OCI-LY7 (cell line): ENCODE results near the gene GANAB. TPM values are rescaled to one million over a fixed set of nuclear protein-coding genes. Genes with fewer than 3 reads are reported as not detected.

Experiments
- BruUV-seq: library from RNA; stranded (reverse); fragments of 400-500 nt; replicated peaks from 2 replicates; lab custom pipeline; 2021; lab: Mats Ljungman, UMichigan
- CTCF ChIA-PET: fragments of 300-600 bp; sonication (Branson Sonifier 250); formaldehyde crosslinking; loops from one replicate; lab custom pipeline; 2022; ENCODE audit warnings: antibody characterized with exemption; ENCODE audit not compliant: unreplicated experiment; lab: Charles Lee
- POLR2A ChIA-PET: fragments of 300-600 bp; sonication (Branson Sonifier 250); formaldehyde crosslinking; loops from one replicate; lab custom pipeline; 2022; ENCODE audit warnings: antibody characterized with exemption; lab: Charles Lee
- DNase-seq: peaks from one replicate; pipeline ENCODE4 v3.0.0-alpha.2; 2015; ENCODE audit warnings: low spot score
- H2AFZ ChIP-seq: fragments of 200-600 bp; sonication (generic), shearing (Covaris generic); 2 replicates; pipeline ENCODE4 v1.6.1; 2014; ENCODE audit warnings: mild to moderate bottlenecking, antibody characterized with exemption, low read length, moderate library complexity
- H3K27ac ChIP-seq: fragments of 200-600 bp; sonication (generic); 2 replicates; pipeline ENCODE4 v1.5.1; 2014; ENCODE audit warnings: mixed run types, low read depth, mild to moderate bottlenecking, moderate library complexity, low read length, inconsistent platforms; ENCODE audit not compliant: poor library complexity, severe bottlenecking
- H3K36me3 ChIP-seq: fragments of 200-600 bp; sonication (generic); 2 replicates; pipeline ENCODE4 v1.6.1; 2014; ENCODE audit warnings: mild to moderate bottlenecking, antibody characterized with exemption, low read length, moderate library complexity, mixed read lengths; ENCODE audit not compliant: insufficient read depth
- H3K4me1 ChIP-seq: fragments of 200-600 bp; sonication (generic); 2 replicates; pipeline ENCODE4 v1.5.1; 2014; ENCODE audit warnings: mild to moderate bottlenecking, low read length; ENCODE audit not compliant: insufficient read depth, poor library complexity, severe bottlenecking
- H3K4me2 ChIP-seq: fragments of 200-600 bp; sonication (generic); 2 replicates; pipeline ENCODE4 v1.6.1; 2014; ENCODE audit warnings: mild to moderate bottlenecking, low read length
- H3K4me3 ChIP-seq: fragments of 200-600 bp; sonication (generic); 2 replicates; pipeline ENCODE4 v1.5.1; 2014; ENCODE audit warnings: mild to moderate bottlenecking, low read depth, low read length; ENCODE audit not compliant: poor library complexity, severe bottlenecking
- H3K79me2 ChIP-seq: fragments of 200-600 bp; sonication (generic); 2 replicates; pipeline ENCODE4 v1.6.1; 2016; ENCODE audit warnings: low read depth, mild to moderate bottlenecking, low read length, moderate library complexity, mixed read lengths; ENCODE audit not compliant: insufficient read depth
- H3K9me2 ChIP-seq: fragments of 200-600 bp; sonication (generic); 2 replicates; pipeline ENCODE4 v1.6.1; 2016; ENCODE audit warnings: mild to moderate bottlenecking, low read length, mixed read lengths; ENCODE audit not compliant: insufficient read depth
- H3K9me3 ChIP-seq: fragments of 200-600 bp; sonication (generic); 2 replicates; pipeline ENCODE4 v1.6.1; 2014; ENCODE audit warnings: mild to moderate bottlenecking, mixed run types, low read length, mixed read lengths
- H4K20me1 ChIP-seq: fragments of 200-600 bp; sonication (generic); 2 replicates; pipeline ENCODE4 v1.6.1; 2014; ENCODE audit warnings: mild to moderate bottlenecking, antibody characterized with exemption, low read length, moderate library complexity, mixed read lengths; ENCODE audit not compliant: insufficient read depth
- EZH2phosphoT487 ChIP-seq: fragments of 200-600 bp; sonication (generic); IDR thresholded peaks from 2 replicates; pipeline ENCODE4 v1.6.1; 2018; ENCODE audit warnings: low read depth, borderline replicate concordance, mild to moderate bottlenecking, mixed run types, antibody characterized with exemption, low read length, moderate library complexity, mixed read lengths
- intact Hi-C: fragments of 100-400 bp; cut with micrococcal nuclease; formaldehyde crosslinking; loops from one replicate; pipeline ENCODE4 v1.10.0; 2022; ENCODE audit not compliant: unreplicated experiment
- total RNA-seq, 2 experiments: library from RNA; depleted of rRNA in 1 of 2; stranded (reverse); fragments of >200 nt in 1 of 2; shearing (Covaris generic) in 1 of 2; gene quantifications; 2 replicates each; pipeline ENCODE4 v1.2.3, GENCODE V29; 2014 to 2022
- TF ChIP-seq, protein P1 (sequence below): fragments of 200-600 bp; sonication (generic); conservative IDR thresholded peaks from 2 replicates; pipeline ENCODE4 v1.5.1; 2014; ENCODE audit warnings: mild to moderate bottlenecking, antibody characterized with exemption, low read length, moderate library complexity, mixed read lengths

Gene GANAB
- total RNA-seq, 2 experiments from 2014 or later = 108 to 217 TPM

DNA sequence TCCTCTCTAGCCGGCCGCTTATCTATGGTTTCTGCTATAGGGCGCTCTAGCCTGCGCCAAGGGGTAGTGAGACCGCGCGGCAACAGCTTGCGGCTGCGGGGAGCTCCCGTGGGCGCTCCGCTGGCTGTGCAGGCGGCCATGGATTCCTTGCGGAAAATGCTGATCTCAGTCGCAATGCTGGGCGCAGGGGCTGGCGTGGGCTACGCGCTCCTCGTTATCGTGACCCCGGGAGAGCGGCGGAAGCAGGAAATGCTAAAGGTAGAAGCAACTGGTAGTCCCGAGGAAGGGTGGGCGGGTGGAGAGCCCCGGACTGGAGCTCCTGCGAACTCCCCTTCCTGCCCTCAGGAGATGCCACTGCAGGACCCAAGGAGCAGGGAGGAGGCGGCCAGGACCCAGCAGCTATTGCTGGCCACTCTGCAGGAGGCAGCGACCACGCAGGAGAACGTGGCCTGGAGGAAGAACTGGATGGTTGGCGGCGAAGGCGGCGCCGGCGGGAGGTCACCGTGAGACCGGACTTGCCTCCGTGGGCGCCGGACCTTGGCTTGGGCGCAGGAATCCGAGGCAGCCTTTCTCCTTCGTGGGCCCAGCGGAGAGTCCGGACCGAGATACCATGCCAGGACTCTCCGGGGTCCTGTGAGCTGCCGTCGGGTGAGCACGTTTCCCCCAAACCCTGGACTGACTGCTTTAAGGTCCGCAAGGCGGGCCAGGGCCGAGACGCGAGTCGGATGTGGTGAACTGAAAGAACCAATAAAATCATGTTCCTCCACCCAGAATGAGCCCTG is 25.4 kb upstream of the GANAB start, which contains the start of the genes LBHD1 and UQCC3:
TSS of gene LBHD1 (minus strand) at position 660 of the 782 bp plus-strand sequence. CDS start 2,236 bp downstream, outside the sequence.
TSS of gene UQCC3 (plus strand) at position 66 of the 782 bp plus-strand sequence. CDS start at position 139, 73 bp downstream.
- TSS peak; percentile 64 for BruUV-seq
- ChIA-PET POLR2A (interaction anchor here (0.5 to 2.5 kb wide), 13 partner anchors 9 to 202 kb away, joined by 3 to 13 read pairs (median 5); partner anchors contain the start of genes B3GAT3, BSCL2, GNG3 and HNRNPUL2), CTCF (interaction anchor here (0.6 kb wide), 1 partner anchor 247 kb away, joined by 3 read pairs; no protein-coding TSS in a partner anchor)
- Histone ChIP-seq H3K79me2 (peaks cover 51% of the 10 kb centered on the region; the same call in 1 of the 2 replicates), H2AFZ (peak within 1 kb of the TSS; percentile 67), H3K9me3 (no peaks in the 10 kb centered on the region), H3K36me3 (peaks cover 57% of the 10 kb centered on the region), H3K4me1 (peaks cover 56% of the 10 kb centered on the region), H3K9me2 (no peaks in the 10 kb centered on the region), H3K4me2 (peak within 1 kb of the TSS; percentile 85), H4K20me1 (peaks cover 6% of the 10 kb centered on the region; the same call in 1 of the 2 replicates), H3K4me3 (peak within 1 kb of the TSS; percentile 81), H3K27ac (peak within 1 kb of the TSS; percentile 73)
- intact Hi-C loops = loop anchor here (5.0 kb wide), 2 partner anchors 56 to 101 kb away; partner anchors contain the start of genes HNRNPUL2, TAF6L and TTC9C
- TF ChIP-seq, protein P1, sequence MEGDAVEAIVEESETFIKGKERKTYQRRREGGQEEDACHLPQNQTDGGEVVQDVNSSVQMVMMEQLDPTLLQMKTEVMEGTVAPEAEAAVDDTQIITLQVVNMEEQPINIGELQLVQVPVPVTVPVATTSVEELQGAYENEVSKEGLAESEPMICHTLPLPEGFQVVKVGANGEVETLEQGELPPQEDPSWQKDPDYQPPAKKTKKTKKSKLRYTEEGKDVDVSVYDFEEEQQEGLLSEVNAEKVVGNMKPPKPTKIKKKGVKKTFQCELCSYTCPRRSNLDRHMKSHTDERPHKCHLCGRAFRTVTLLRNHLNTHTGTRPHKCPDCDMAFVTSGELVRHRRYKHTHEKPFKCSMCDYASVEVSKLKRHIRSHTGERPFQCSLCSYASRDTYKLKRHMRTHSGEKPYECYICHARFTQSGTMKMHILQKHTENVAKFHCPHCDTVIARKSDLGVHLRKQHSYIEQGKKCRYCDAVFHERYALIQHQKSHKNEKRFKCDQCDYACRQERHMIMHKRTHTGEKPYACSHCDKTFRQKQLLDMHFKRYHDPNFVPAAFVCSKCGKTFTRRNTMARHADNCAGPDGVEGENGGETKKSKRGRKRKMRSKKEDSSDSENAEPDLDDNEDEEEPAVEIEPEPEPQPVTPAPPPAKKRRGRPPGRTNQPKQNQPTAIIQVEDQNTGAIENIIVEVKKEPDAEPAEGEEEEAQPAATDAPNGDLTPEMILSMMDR = no peak
- no peak for TF ChIP-seq EZH2phosphoT487
- peak; percentile 86 for DNase-seq

DNA sequence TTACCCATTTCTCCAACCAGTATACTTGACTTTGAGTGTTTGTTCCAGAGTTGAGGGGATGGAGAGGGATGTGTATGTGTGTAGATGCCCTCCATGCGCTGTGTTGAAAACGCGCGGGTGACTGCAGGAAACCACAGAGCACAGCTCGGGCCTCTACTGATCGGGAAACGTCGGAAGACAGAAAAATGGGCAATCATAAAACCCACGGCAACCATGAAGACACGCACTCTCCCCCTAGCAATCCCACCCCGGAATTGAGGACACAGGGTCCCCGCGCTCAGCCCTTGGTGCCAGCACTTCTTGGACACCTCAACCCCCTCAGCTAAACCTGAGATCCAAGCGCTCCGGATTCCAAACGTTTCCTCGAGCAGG is 24.8 kb upstream of the GANAB start:
- DNase-seq = no peak
- no peaks in the 10 kb centered on the region for H3K9me2 ChIP-seq
- ChIA-PET CTCF (interaction anchor here (0.6 kb wide), 1 partner anchor 246 kb away, joined by 3 read pairs; no protein-coding TSS in a partner anchor), POLR2A (interaction anchor here (0.9 to 2.5 kb wide), 11 partner anchors 8 to 184 kb away, joined by 3 to 13 read pairs (median 5); partner anchors contain the start of genes B3GAT3, BSCL2, GNG3 and MTA2)
- no TSS peak for BruUV-seq
- peaks cover 57% of the 10 kb centered on the region; the same call in 1 of the 2 replicates for H3K79me2 ChIP-seq
- TF ChIP-seq, protein P1 = no peak
- no peak for TF ChIP-seq EZH2phosphoT487
- peaks cover 58% of the 10 kb centered on the region for H3K36me3 ChIP-seq
- H2AFZ ChIP-seq = peak overlapping the region; percentile 67
- H3K9me3 ChIP-seq = no peaks in the 10 kb centered on the region
- H3K27ac ChIP-seq = peak overlapping the region; percentile 73
- H3K4me2 ChIP-seq = peak overlapping the region; percentile 85
- H4K20me1 ChIP-seq = peaks cover 6% of the 10 kb centered on the region; the same call in 1 of the 2 replicates
- intact Hi-C loops = loop anchor here (5.0 kb wide), 2 partner anchors 56 to 101 kb away; partner anchors contain the start of genes HNRNPUL2, TAF6L and TTC9C
- peak overlapping the region; percentile 81 for H3K4me3 ChIP-seq
- H3K4me1 ChIP-seq = peaks cover 59% of the 10 kb centered on the region
